Measurements from ENCODE around the gene TNS2.

- no peak for TF ChIP-seq CTCF (IDR thresholded peaks at IDR 0.05)
- TF ChIP-seq POLR2A (IDR thresholded peaks at IDR 0.05) = no peak
These were observed 24.0 kb downstream of the TNS2 start for GRCh38 chr12:53073881-53074280.

Measured in Peyer's patch (tissue), 4 donors.